Spleen (tissue), 11 donors: ENCODE measurements around the gene MYBPC3. TPM values are rescaled to one million over a fixed set of nuclear protein-coding genes. Genes with fewer than 3 reads are reported as not detected.

Experiments
- DNase-seq: peaks from one replicate; pipeline ENCODE4 v3.0.0-alpha.2; 2020
- H3K27ac ChIP-seq, 8 donors: fragments of 200-600 bp; sonication (generic) in 7 of 8; 1 replicate in 4 of 8; 2 replicates in 4 of 8; pipeline versions ENCODE4 v1.5.0 to v1.8.0; 2016 to 2021; ENCODE audit warnings: inconsistent platforms in 4 of 8, mild to moderate bottlenecking in 4 of 8, moderate library complexity in 1 of 8
- H3K27me3 ChIP-seq, 7 donors: fragments of 200-600 bp; sonication (generic) in 6 of 7; replicated peaks in 1 of 7; 1 replicate in 4 of 7; 2 replicates in 3 of 7; pipeline versions ENCODE4 v1.5.0 to v1.8.0; 2016 to 2021; ENCODE audit warnings: inconsistent platforms in 3 of 7, mild to moderate bottlenecking in 1 of 7
- H3K36me3 ChIP-seq, 6 donors: fragments of 200-600 bp; sonication (generic) in 5 of 6; 1 replicate in 4 of 6; 2 replicates in 2 of 6; pipeline versions ENCODE4 v1.5.0 to v1.8.0; 2016 to 2021; ENCODE audit warnings: inconsistent platforms in 2 of 6
- H3K4me1 ChIP-seq, 6 donors: fragments of 200-600 bp; sonication (generic) in 5 of 6; 1 replicate in 3 of 6; 2 replicates in 3 of 6; pipeline versions ENCODE4 v1.5.0 to v1.8.0; 2016 to 2021; ENCODE audit warnings: inconsistent platforms in 3 of 6
- H3K4me3 ChIP-seq, 8 donors: fragments of 200-600 bp; sonication (generic) in 7 of 8; 1 replicate in 4 of 8; 2 replicates in 4 of 8; pipeline versions ENCODE4 v1.5.0 to v1.8.0; 2016 to 2021; ENCODE audit warnings: inconsistent platforms in 4 of 8, mild to moderate bottlenecking in 4 of 8, moderate library complexity in 2 of 8
- H3K9me3 ChIP-seq, 8 donors: fragments of 200-600 bp; sonication (generic) in 7 of 8; 1 replicate in 4 of 8; 2 replicates in 4 of 8; pipeline versions ENCODE4 v1.5.0 to v1.8.0; 2016 to 2021; ENCODE audit warnings: inconsistent platforms in 4 of 8
- POLR2A ChIP-seq, 3 donors: fragments of 450-650 bp; IDR thresholded peaks; one replicate each; pipeline ENCODE4 v1.5.1; 2017; ENCODE audit warnings: antibody characterized with exemption in 3 of 3, mild to moderate bottlenecking in 1 of 3
- POLR2AphosphoS5 ChIP-seq, 3 donors: sonication (generic); formaldehyde crosslinking; IDR thresholded peaks; one replicate each; pipeline ENCODE4 v1.5.1; 2017; ENCODE audit warnings: antibody characterized with exemption in 3 of 3
- WGBS, 5 donors: extraction: QIAGEN DNeasy Blood & Tissue Kit in 3 of 5; methylation state at CpG; one replicate each; pipeline versions ENCODE4 v1.1.5 to v1.1.7; 2013 to 2018; 5-methylcytosine and 5-hydroxymethylcytosine counted together
- intact Hi-C: fragments of 100-400 bp; cut with DNase I; formaldehyde crosslinking; loops from one replicate; pipeline ENCODE4 v1.15.0; 2023; ENCODE audit warnings: low total_unique reads
- polyA plus RNA-seq, 3 donors: library from polyadenylated mRNA; stranded (reverse); fragments of 200-250 nt; gene quantifications; one replicate each; pipeline ENCODE4 v1.2.1, GENCODE V29; 2013
- total RNA-seq, 7 donors: library from RNA; depleted of rRNA in 3 of 7; stranded (reverse); fragments of >200 nt in 3 of 7; fragmentation: NEBNext Ultra II Directional in 4 of 7; extraction: Animal tissue kit (Norgen Biotek cat#: 25700) in 4 of 7; gene quantifications; one replicate each; pipeline versions ENCODE4 v1.1.0 to v1.2.1, GENCODE V29; 2016 to 2021
- TF ChIP-seq, protein P1 (sequence below), 11 experiments: fragments of 200-600 bp in 7 of 11; fragments of 450-650 bp in 4 of 11; sonication (generic) in 4 of 11; IDR thresholded peaks in 8 of 11; conservative IDR thresholded peaks in 3 of 11; 1 replicate in 7 of 11; 2 replicates in 4 of 11; pipeline versions ENCODE4 v1.4.0 to v1.8.0; 2016 to 2021; ENCODE audit warnings: antibody characterized with exemption in 11 of 11, inconsistent platforms in 4 of 11, mild to moderate bottlenecking in 1 of 11
- donor health status: healthy with polysubstance abuse.
- donor health status: DM: no; HTN: no; CAD: no; lungs with moderate emphysema.
- donor health status: DM: no; HTN: no; CAD: no.
- donor health status: Bipolar disorder and iron deficiency.
- donor health status: healthy.
- donor health status: DM: no; HTN: no; CAD: no.
- donor health status: DM: yes; HTN: yes; CAD: no.

MYBPC3 gene
- total and polyA plus RNA-seq, 10 donors, result 0.49 to 4.7 (median 1.5) TPM

DNA sequence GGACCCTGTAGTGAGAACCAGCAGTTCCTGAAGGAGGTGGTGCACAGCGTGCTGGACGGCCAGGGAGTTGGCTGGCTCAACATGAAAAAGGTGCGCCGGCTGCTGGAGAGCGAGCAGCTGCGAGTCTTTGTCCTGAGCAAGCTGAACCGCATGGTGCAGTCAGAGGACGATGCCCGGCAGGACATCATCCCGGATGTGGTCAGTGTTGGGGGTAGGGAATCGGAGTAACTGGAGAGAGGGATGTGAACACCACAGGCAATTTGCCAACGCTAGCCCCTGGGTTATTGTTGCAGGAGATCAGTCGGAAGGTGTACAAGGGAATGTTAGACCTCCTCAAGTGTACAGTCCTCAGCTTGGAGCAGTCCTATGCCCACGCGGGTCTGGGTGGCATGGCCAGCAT, 62.6 kb downstream of the MYBPC3 start:
- DNase-seq, result no peak
- WGBS, 5 donors, result 94 to 97% (median 96%) methylated on average over 15 of the region's 15 CpGs
- peaks cover 0 to 100% (median 97%) of the 10 kb centered on the region in 6 donors for H3K36me3 ChIP-seq
- no peak overlapping the region for H3K4me3 ChIP-seq
- intact Hi-C loops, result no loop called here
- no peaks in the 10 kb centered on the region for H3K4me1 ChIP-seq
- H3K9me3 ChIP-seq, result no peaks in the 10 kb centered on the region
- no peak overlapping the region for H3K27ac ChIP-seq
- no peak for TF ChIP-seq POLR2A (IDR thresholded peaks at IDR 0.05)
- TF ChIP-seq, protein P1, sequence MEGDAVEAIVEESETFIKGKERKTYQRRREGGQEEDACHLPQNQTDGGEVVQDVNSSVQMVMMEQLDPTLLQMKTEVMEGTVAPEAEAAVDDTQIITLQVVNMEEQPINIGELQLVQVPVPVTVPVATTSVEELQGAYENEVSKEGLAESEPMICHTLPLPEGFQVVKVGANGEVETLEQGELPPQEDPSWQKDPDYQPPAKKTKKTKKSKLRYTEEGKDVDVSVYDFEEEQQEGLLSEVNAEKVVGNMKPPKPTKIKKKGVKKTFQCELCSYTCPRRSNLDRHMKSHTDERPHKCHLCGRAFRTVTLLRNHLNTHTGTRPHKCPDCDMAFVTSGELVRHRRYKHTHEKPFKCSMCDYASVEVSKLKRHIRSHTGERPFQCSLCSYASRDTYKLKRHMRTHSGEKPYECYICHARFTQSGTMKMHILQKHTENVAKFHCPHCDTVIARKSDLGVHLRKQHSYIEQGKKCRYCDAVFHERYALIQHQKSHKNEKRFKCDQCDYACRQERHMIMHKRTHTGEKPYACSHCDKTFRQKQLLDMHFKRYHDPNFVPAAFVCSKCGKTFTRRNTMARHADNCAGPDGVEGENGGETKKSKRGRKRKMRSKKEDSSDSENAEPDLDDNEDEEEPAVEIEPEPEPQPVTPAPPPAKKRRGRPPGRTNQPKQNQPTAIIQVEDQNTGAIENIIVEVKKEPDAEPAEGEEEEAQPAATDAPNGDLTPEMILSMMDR (IDR thresholded peaks at IDR 0.05 in 8 of 11, conservative IDR thresholded peaks at IDR 0.05 in 3 of 11), result no peak
- peak in 1 of 3 donors; percentile 41 for TF ChIP-seq POLR2AphosphoS5 (IDR thresholded peaks at IDR 0.05)
- H3K27me3 ChIP-seq, result no peaks in the 10 kb centered on the region

DNA sequence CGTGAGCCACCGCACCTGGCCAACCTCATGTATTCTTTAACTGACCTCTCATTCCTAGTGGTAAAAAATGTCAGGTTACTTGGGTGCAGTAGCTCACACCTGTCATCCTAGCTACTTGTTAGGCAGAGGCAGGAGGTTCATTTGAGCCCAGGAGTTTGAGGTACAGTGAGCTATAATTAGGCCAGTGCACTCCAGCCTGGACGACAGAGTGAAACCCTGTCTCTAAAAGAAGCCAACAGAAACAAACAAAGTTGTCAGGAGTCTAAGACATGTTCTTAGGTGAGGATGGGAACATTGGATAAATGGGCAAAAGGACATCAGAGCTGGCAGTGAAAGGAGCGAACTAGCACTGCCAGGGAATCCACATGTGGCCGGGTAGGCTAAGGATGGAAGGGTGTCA, 64.4 kb downstream of the MYBPC3 start:
- no peaks in the 10 kb centered on the region for H3K4me1 ChIP-seq
- TF ChIP-seq POLR2AphosphoS5 (IDR thresholded peaks at IDR 0.05), result no peak
- TF ChIP-seq, protein P1 (IDR thresholded peaks at IDR 0.05 in 8 of 11, conservative IDR thresholded peaks at IDR 0.05 in 3 of 11), result no peak
- no peak for TF ChIP-seq POLR2A (IDR thresholded peaks at IDR 0.05)
- intact Hi-C loops, result no loop called here

DNA sequence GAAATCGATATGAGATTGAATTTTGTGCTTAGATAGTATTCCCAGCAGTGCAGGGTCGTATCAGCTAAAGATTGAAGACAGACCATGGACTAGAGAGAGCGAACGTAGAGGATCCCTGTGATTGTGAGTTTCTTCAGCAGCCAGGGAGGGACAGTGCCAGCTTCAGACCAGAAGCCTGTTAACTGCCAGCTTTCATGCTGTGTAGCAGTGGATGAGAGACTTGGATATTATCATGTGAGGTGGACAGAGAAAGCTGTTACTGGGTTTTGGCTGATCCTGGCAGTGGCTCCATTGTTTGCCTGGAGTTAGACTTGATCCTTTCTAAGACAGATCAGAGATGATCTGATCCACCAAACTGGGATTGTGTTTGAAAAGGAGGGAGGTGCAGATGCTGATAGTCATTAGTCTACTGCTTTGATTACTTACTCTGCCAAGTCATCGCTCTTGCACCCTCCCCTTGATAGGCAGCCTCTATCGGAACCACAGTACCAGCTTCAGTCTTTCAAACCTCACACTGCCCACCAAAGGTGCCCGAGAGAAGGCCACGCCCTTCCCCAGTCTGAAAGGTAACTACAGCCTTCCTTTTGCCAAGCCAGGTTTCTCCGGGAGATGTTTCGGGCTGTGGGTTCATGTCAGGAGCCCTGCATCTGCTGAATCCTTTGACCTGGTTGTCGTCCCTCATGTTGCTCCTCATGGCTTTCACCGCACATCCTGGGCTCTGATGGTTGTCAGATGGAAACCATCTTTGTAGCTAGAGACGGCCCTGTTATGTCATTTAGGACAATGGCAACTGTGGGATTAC, 66.3 kb downstream of the MYBPC3 start:
- H3K36me3 ChIP-seq, result peaks cover 0 to 100% (median 99%) of the 10 kb centered on the region in 6 donors
- no peaks in the 10 kb centered on the region for H3K4me1 ChIP-seq
- no peaks in the 10 kb centered on the region for H3K27me3 ChIP-seq
- no peaks in the 10 kb centered on the region for H3K9me3 ChIP-seq
- 95 to 98% (median 95%) methylated on average over 13 of the region's 13 CpGs for WGBS, 5 donors
- no peak overlapping the region for H3K27ac ChIP-seq
- DNase-seq, result no peak
- H3K4me3 ChIP-seq, result no peak overlapping the region
- TF ChIP-seq POLR2AphosphoS5 (IDR thresholded peaks at IDR 0.05) (no peak), POLR2A (IDR thresholded peaks at IDR 0.05) (no peak)
- TF ChIP-seq, protein P1 (IDR thresholded peaks at IDR 0.05 in 8 of 11, conservative IDR thresholded peaks at IDR 0.05 in 3 of 11), result no peak
- intact Hi-C loops, result no loop called here

More for the DNA sequence above, 64.4 kb downstream of the MYBPC3 start:
- H3K27me3 ChIP-seq, result no peaks in the 10 kb centered on the region
- no peaks in the 10 kb centered on the region for H3K9me3 ChIP-seq
- 92 to 95% (median 94%) methylated on average over 5 of the region's 5 CpGs for WGBS, 5 donors
- no peak for DNase-seq
- no peak overlapping the region for H3K4me3 ChIP-seq
- no peak overlapping the region for H3K27ac ChIP-seq
- peaks cover 0 to 100% (median 99%) of the 10 kb centered on the region in 6 donors for H3K36me3 ChIP-seq

DNA sequence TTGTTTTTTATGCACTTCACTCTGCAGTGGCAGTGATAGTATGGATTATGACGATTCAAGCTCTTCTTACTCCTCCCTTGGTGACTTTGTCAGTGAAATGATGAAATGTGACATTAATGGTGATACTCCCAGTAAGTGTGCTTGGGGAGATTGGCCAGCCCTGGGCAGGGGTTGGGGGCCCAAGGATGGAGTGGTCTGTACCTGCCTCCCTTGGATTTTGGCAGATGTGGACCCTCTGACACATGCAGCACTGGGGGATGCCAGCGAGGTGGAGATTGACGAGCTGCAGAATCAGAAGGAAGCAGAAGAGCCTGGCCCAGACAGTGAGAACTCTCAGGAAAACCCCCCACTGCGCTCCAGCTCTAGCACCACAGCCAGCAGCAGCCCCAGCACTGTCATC, 68.4 kb downstream of the MYBPC3 start:
- no peak overlapping the region for H3K27ac ChIP-seq
- H3K27me3 ChIP-seq, result no peaks in the 10 kb centered on the region
- no peaks in the 10 kb centered on the region for H3K4me1 ChIP-seq
- 93 to 100% (median 97%) methylated on average over 4 of the region's 4 CpGs for WGBS, 5 donors
- TF ChIP-seq, protein P1 (IDR thresholded peaks at IDR 0.05 in 8 of 11, conservative IDR thresholded peaks at IDR 0.05 in 3 of 11), result no peak
- no peak for TF ChIP-seq POLR2AphosphoS5 (IDR thresholded peaks at IDR 0.05)
- no peak for TF ChIP-seq POLR2A (IDR thresholded peaks at IDR 0.05)
- H3K4me3 ChIP-seq, result no peak overlapping the region
- DNase-seq, result no peak
- no peaks in the 10 kb centered on the region for H3K9me3 ChIP-seq
- intact Hi-C loops, result no loop called here
- peaks cover 0 to 100% (median 99%) of the 10 kb centered on the region in 6 donors for H3K36me3 ChIP-seq
